ENCODE data around the gene ATP2A3.
A peak's percentile ranks its signal among the peaks of the same experiment; 100 is the strongest.

The ATP2A3 gene

GRCh38 chr17:3896108-3896967 is 67.9 kb downstream of the ATP2A3 start:
- Histone ChIP-seq H3K4me2 (ENCODE audit: low read length) (no peak overlapping the region), H3K36me3 (ENCODE audit: control insufficient read depth, insufficient read depth, low read length) (no peaks in the 10 kb centered on the region), H3K27ac (no peak overlapping the region), H3K79me2 (no peaks in the 10 kb centered on the region), H3K9me3 (ENCODE audit: control insufficient read depth, low read length) (no peaks in the 10 kb centered on the region), H3K9ac (no peak overlapping the region), H3K27me3 (ENCODE audit: control insufficient read depth, insufficient read depth, low read length) (no peaks in the 10 kb centered on the region), H3K4me1 (peaks cover 10% of the 10 kb centered on the region), H3K4me3 (ENCODE audit: low read depth, low read length) (no peak overlapping the region), H2AFZ (no peak overlapping the region)
- no peak for TF ChIP-seq CTCF (IDR thresholded peaks at IDR 0.05)

- peaks cover 10% of the 10 kb centered on the region for H3K4me1 ChIP-seq
- no peak overlapping the region for H3K9ac ChIP-seq
- no peak for TF ChIP-seq CTCF (IDR thresholded peaks at IDR 0.05)
These were observed 68.9 kb downstream of the ATP2A3 start for GRCh38 chr17:3895354-3895753.

GRCh38 chr17:3894911-3895343 is 69.3 kb downstream of the ATP2A3 start:
- Histone ChIP-seq H2AFZ (peak overlapping the region; percentile 54), H3K4me3 (ENCODE audit: low read depth, low read length) (no peak overlapping the region), H3K4me1 (peaks cover 10% of the 10 kb centered on the region), H3K9ac (no peak overlapping the region), H3K27me3 (ENCODE audit: control insufficient read depth, insufficient read depth, low read length) (no peaks in the 10 kb centered on the region), H3K4me2 (ENCODE audit: low read length) (no peak overlapping the region), H3K27ac (peak overlapping the region; percentile 67), H3K36me3 (ENCODE audit: control insufficient read depth, insufficient read depth, low read length) (no peaks in the 10 kb centered on the region), H3K9me3 (ENCODE audit: control insufficient read depth, low read length) (no peaks in the 10 kb centered on the region), H3K79me2 (no peaks in the 10 kb centered on the region)
- no peak for TF ChIP-seq CTCF (IDR thresholded peaks at IDR 0.05)

More at GRCh38 chr17:3895354-3895753, 68.9 kb downstream of the ATP2A3 start:
- Histone ChIP-seq H3K4me2 (ENCODE audit: low read length) (no peak overlapping the region), H3K79me2 (no peaks in the 10 kb centered on the region), H3K9me3 (ENCODE audit: control insufficient read depth, low read length) (no peaks in the 10 kb centered on the region), H3K4me3 (ENCODE audit: low read depth, low read length) (no peak overlapping the region), H3K27me3 (ENCODE audit: control insufficient read depth, insufficient read depth, low read length) (no peaks in the 10 kb centered on the region), H3K27ac (peak overlapping the region; percentile 67), H3K36me3 (ENCODE audit: control insufficient read depth, insufficient read depth, low read length) (no peaks in the 10 kb centered on the region), H2AFZ (peak overlapping the region; percentile 54)

GRCh38 chr17:3894188-3894587 is 70.0 kb downstream of the ATP2A3 start:
- Histone ChIP-seq H2AFZ (peak overlapping the region; percentile 54), H3K27ac (peak overlapping the region; percentile 67), H3K4me2 (ENCODE audit: low read length) (peak overlapping the region; percentile 71), H3K36me3 (ENCODE audit: control insufficient read depth, insufficient read depth, low read length) (no peaks in the 10 kb centered on the region), H3K4me1 (peaks cover 10% of the 10 kb centered on the region), H3K27me3 (ENCODE audit: control insufficient read depth, insufficient read depth, low read length) (no peaks in the 10 kb centered on the region), H3K9ac (no peak overlapping the region), H3K79me2 (no peaks in the 10 kb centered on the region), H3K4me3 (ENCODE audit: low read depth, low read length) (peak overlapping the region; percentile 53), H3K9me3 (ENCODE audit: control insufficient read depth, low read length) (no peaks in the 10 kb centered on the region)
- no peak for TF ChIP-seq CTCF (IDR thresholded peaks at IDR 0.05)

All from parathyroid adenoma (tissue), 2 donors.